OCI-LY7 (cell line): ENCODE results near the gene HMGXB4. TPM values are rescaled to one million over a fixed set of nuclear protein-coding genes. Genes with fewer than 3 reads are reported as not detected.

Experiments used
- BruUV-seq: library from RNA; stranded (reverse); fragments of 400-500 nt; replicated peaks from 2 replicates; lab custom pipeline; 2021; lab: Mats Ljungman, UMichigan
- CTCF ChIA-PET: fragments of 300-600 bp; sonication (Branson Sonifier 250); formaldehyde crosslinking; loops from one replicate; lab custom pipeline; 2022; ENCODE audit warnings: antibody characterized with exemption; ENCODE audit not compliant: unreplicated experiment; lab: Charles Lee
- POLR2A ChIA-PET: fragments of 300-600 bp; sonication (Branson Sonifier 250); formaldehyde crosslinking; loops from one replicate; lab custom pipeline; 2022; ENCODE audit warnings: antibody characterized with exemption; lab: Charles Lee
- DNase-seq: peaks from one replicate; pipeline ENCODE4 v3.0.0-alpha.2; 2015; ENCODE audit warnings: low spot score
- H2AFZ ChIP-seq: fragments of 200-600 bp; sonication (generic), shearing (Covaris generic); 2 replicates; pipeline ENCODE4 v1.6.1; 2014; ENCODE audit warnings: mild to moderate bottlenecking, antibody characterized with exemption, low read length, moderate library complexity
- H3K27ac ChIP-seq: fragments of 200-600 bp; sonication (generic); 2 replicates; pipeline ENCODE4 v1.5.1; 2014; ENCODE audit warnings: mixed run types, low read depth, mild to moderate bottlenecking, moderate library complexity, low read length, inconsistent platforms; ENCODE audit not compliant: poor library complexity, severe bottlenecking
- H3K36me3 ChIP-seq: fragments of 200-600 bp; sonication (generic); 2 replicates; pipeline ENCODE4 v1.6.1; 2014; ENCODE audit warnings: mild to moderate bottlenecking, antibody characterized with exemption, low read length, moderate library complexity, mixed read lengths; ENCODE audit not compliant: insufficient read depth
- H3K4me1 ChIP-seq: fragments of 200-600 bp; sonication (generic); 2 replicates; pipeline ENCODE4 v1.5.1; 2014; ENCODE audit warnings: mild to moderate bottlenecking, low read length; ENCODE audit not compliant: insufficient read depth, poor library complexity, severe bottlenecking
- H3K4me2 ChIP-seq: fragments of 200-600 bp; sonication (generic); 2 replicates; pipeline ENCODE4 v1.6.1; 2014; ENCODE audit warnings: mild to moderate bottlenecking, low read length
- H3K4me3 ChIP-seq: fragments of 200-600 bp; sonication (generic); 2 replicates; pipeline ENCODE4 v1.5.1; 2014; ENCODE audit warnings: mild to moderate bottlenecking, low read depth, low read length; ENCODE audit not compliant: poor library complexity, severe bottlenecking
- H3K79me2 ChIP-seq: fragments of 200-600 bp; sonication (generic); 2 replicates; pipeline ENCODE4 v1.6.1; 2016; ENCODE audit warnings: low read depth, mild to moderate bottlenecking, low read length, moderate library complexity, mixed read lengths; ENCODE audit not compliant: insufficient read depth
- H3K9me2 ChIP-seq: fragments of 200-600 bp; sonication (generic); 2 replicates; pipeline ENCODE4 v1.6.1; 2016; ENCODE audit warnings: mild to moderate bottlenecking, low read length, mixed read lengths; ENCODE audit not compliant: insufficient read depth
- H3K9me3 ChIP-seq: fragments of 200-600 bp; sonication (generic); 2 replicates; pipeline ENCODE4 v1.6.1; 2014; ENCODE audit warnings: mild to moderate bottlenecking, mixed run types, low read length, mixed read lengths
- H4K20me1 ChIP-seq: fragments of 200-600 bp; sonication (generic); 2 replicates; pipeline ENCODE4 v1.6.1; 2014; ENCODE audit warnings: mild to moderate bottlenecking, antibody characterized with exemption, low read length, moderate library complexity, mixed read lengths; ENCODE audit not compliant: insufficient read depth
- CTCF ChIP-seq: fragments of 200-600 bp; sonication (generic); conservative IDR thresholded peaks from 2 replicates; pipeline ENCODE4 v1.5.1; 2014; ENCODE audit warnings: mild to moderate bottlenecking, antibody characterized with exemption, low read length, moderate library complexity, mixed read lengths
- EZH2phosphoT487 ChIP-seq: fragments of 200-600 bp; sonication (generic); IDR thresholded peaks from 2 replicates; pipeline ENCODE4 v1.6.1; 2018; ENCODE audit warnings: low read depth, borderline replicate concordance, mild to moderate bottlenecking, mixed run types, antibody characterized with exemption, low read length, moderate library complexity, mixed read lengths
- intact Hi-C: fragments of 100-400 bp; cut with micrococcal nuclease; formaldehyde crosslinking; loops from one replicate; pipeline ENCODE4 v1.10.0; 2022; ENCODE audit not compliant: unreplicated experiment
- total RNA-seq, 2 experiments: library from RNA; depleted of rRNA in 1 of 2; stranded (reverse); fragments of >200 nt in 1 of 2; shearing (Covaris generic) in 1 of 2; gene quantifications; 2 replicates each; pipeline ENCODE4 v1.2.3, GENCODE V29; 2014 to 2022

Gene HMGXB4
- total RNA-seq, 2 experiments from 2014 or later: 25.2 to 46.9 TPM

- POLR2A ChIA-PET: no interaction called here
- peaks cover 7% of the 10 kb centered on the region for H3K4me1 ChIP-seq
- CTCF ChIA-PET: no interaction called here
- intact Hi-C loops: no loop called here
- H3K4me2 ChIP-seq: no peak overlapping the region
- H3K9me2 ChIP-seq: no peaks in the 10 kb centered on the region
- H3K36me3 ChIP-seq: peaks cover 66% of the 10 kb centered on the region
- H2AFZ ChIP-seq: no peak overlapping the region
- no peaks in the 10 kb centered on the region for H3K79me2 ChIP-seq
- H3K27ac ChIP-seq: no peak overlapping the region
- H3K9me3 ChIP-seq: no peaks in the 10 kb centered on the region
- no TSS peak for BruUV-seq
- DNase-seq: no peak
- H3K4me3 ChIP-seq: no peak overlapping the region
- H4K20me1 ChIP-seq: no peaks in the 10 kb centered on the region
- TF ChIP-seq CTCF (no peak), EZH2phosphoT487 (no peak)
These were observed 38.8 kb downstream of the HMGXB4 start for GRCh38 chr22:35296051-35296450.

- no peaks in the 10 kb centered on the region for H4K20me1 ChIP-seq
- no peaks in the 10 kb centered on the region for H3K9me2 ChIP-seq
- TF ChIP-seq EZH2phosphoT487 (no peak), CTCF (peak; percentile 57)
- peak; percentile 57 for DNase-seq
- CTCF ChIA-PET: interaction anchor here (0.6 kb wide), 1 partner anchor 43 kb away, joined by 3 read pairs; no protein-coding TSS in a partner anchor
- POLR2A ChIA-PET: interaction anchor here (0.7 to 1.3 kb wide), 6 partner anchors 8 to 220 kb away, joined by 3 to 5 read pairs (median 4); partner anchors contain the start of gene HMGXB4
- H3K4me3 ChIP-seq: peak overlapping the region; percentile 85
- H3K27ac ChIP-seq: peak overlapping the region; percentile 58
- no peaks in the 10 kb centered on the region for H3K79me2 ChIP-seq
- intact Hi-C loops: no loop called here
- no peaks in the 10 kb centered on the region for H3K9me3 ChIP-seq
- H3K36me3 ChIP-seq: peaks cover 34% of the 10 kb centered on the region
- H3K4me1 ChIP-seq: peaks cover 7% of the 10 kb centered on the region
- BruUV-seq: no TSS peak
- H3K4me2 ChIP-seq: peak overlapping the region; percentile 79
- peak overlapping the region; percentile 42; the same call in 1 of the 2 replicates for H2AFZ ChIP-seq
These were observed 42.0 kb downstream of the HMGXB4 start for GRCh38 chr22:35299217-35299672.
